H7 (cell line): ENCODE results near the gene SEBOX. TPM values are rescaled to one million over a fixed set of nuclear protein-coding genes. Genes with fewer than 3 reads are reported as not detected.
"Not testable (repeated sequence)": the region's sequence is repeated elsewhere in the genome, so short reads cannot be mapped to it uniquely, and the experiment has no call there.

Source experiments
- DNase-seq: peaks from one replicate; pipeline ENCODE4 v3.0.0; 2012
- H3K27me3 ChIP-seq: 2 replicates; pipeline ENCODE4 v1.6.0; 2011; ENCODE audit warnings: mild to moderate bottlenecking, low read length; ENCODE audit not compliant: control insufficient read depth, insufficient read depth
- H3K36me3 ChIP-seq: replicated peaks from 2 replicates; pipeline ENCODE4 v1.5.1; 2011; ENCODE audit warnings: low read length; ENCODE audit not compliant: control insufficient read depth, insufficient read depth
- H3K4me3 ChIP-seq: 2 replicates; pipeline ENCODE4 v1.5.1; 2011; ENCODE audit warnings: low read depth, mild to moderate bottlenecking, control low read depth, low read length, moderate library complexity; ENCODE audit not compliant: insufficient read depth
- total RNA-seq: library from RNA; depleted of rRNA; stranded (reverse); fragments of >200 nt; shearing (Covaris generic); gene quantifications from 2 replicates; pipeline ENCODE4 v1.2.3, GENCODE V29; 2014

SEBOX gene
- total RNA-seq, 1 experiment from 2014 or later = not detected

- H3K27me3 ChIP-seq = no peaks in the 10 kb centered on the region
- H3K4me3 ChIP-seq = no peak overlapping the region
- DNase-seq = no peak
- peaks cover 34% of the 10 kb centered on the region for H3K36me3 ChIP-seq
Measured at GRCh38 chr17:28345419-28346198, 19.4 kb downstream of the SEBOX start.

- DNase-seq = no peak
- H3K36me3 ChIP-seq = peaks cover 29% of the 10 kb centered on the region
- no peak overlapping the region for H3K4me3 ChIP-seq
- H3K27me3 ChIP-seq = no peaks in the 10 kb centered on the region
Measured at GRCh38 chr17:28344435-28344901, 20.5 kb downstream of the SEBOX start.

DNA sequence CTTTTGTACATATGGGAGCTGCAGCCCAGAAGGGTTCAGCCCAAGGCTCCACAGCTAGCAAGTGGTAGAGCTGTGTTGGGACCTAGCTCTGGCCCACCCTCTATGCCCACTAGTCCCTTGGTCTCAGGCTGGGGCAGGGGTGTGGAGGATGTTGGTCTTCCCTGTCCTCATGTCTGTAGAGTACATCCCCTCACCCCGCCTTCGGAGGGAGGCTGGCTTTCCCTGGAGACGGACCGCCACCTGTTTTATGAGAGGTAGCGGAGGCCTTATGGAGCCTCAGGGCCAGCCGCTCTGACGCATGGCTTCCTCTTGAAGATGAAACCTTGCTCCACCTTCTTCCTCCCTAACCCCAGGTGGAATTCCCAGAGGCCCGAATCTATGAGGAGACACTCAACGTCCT, 21.0 kb downstream of the SEBOX start:
- Histone ChIP-seq H3K4me3 (no peak overlapping the region), H3K36me3 (peaks cover 27% of the 10 kb centered on the region), H3K27me3 (no peaks in the 10 kb centered on the region)
- no peak for DNase-seq

DNA sequence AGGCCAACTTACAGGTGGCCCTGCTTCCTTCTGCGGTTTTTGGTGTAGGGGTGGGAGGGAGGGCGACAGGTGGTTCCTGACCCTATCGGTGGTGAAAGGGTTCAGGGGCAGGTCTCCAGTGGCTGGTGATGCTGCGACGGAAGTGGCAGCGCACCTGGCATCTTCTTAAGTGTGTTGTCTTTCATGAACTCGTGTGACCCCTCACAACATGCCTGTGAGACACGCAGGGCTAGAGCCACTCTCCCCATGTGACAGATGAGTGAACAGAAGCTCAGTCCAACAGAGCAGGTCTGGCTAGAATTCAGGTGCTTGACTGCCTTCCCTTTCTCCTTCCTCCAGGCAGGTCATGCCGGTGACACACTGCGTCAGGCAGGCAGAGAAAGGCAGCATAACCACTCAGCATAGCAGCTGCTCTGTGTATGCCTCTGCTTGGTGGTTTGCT, 21.5 kb downstream of the SEBOX start:
- no peak for DNase-seq
- no peak overlapping the region for H3K4me3 ChIP-seq
- peaks cover 25% of the 10 kb centered on the region for H3K36me3 ChIP-seq
- no peaks in the 10 kb centered on the region for H3K27me3 ChIP-seq

DNA sequence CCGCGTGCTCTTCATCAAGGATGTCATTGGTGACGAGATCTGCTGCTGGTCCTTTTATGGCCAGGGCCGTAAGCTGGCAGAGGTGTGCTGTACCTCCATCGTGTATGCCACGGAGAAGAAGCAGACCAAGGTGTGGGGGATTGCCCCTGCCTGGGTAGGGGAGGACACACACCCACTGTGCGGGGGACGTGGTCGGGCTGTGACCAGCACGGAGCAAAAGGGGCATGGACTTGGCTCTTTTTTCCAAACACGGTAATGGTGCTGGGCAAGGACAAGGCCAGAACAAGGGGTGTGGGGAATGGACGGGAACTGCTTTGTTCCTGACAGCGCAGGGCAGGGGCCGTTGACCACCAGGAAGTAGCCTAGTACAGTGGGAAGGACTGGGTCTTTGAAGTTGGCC, 22.7 kb downstream of the SEBOX start:
- H3K27me3 ChIP-seq = no peaks in the 10 kb centered on the region
- no peak overlapping the region for H3K4me3 ChIP-seq
- no peak for DNase-seq
- H3K36me3 ChIP-seq = peaks cover 21% of the 10 kb centered on the region

GRCh38 chr17:28341516-28341915, 23.5 kb downstream of the SEBOX start:
- H3K36me3 ChIP-seq = peaks cover 21% of the 10 kb centered on the region
- no peaks in the 10 kb centered on the region for H3K27me3 ChIP-seq
- H3K4me3 ChIP-seq = no peak overlapping the region
- DNase-seq = no peak

DNA sequence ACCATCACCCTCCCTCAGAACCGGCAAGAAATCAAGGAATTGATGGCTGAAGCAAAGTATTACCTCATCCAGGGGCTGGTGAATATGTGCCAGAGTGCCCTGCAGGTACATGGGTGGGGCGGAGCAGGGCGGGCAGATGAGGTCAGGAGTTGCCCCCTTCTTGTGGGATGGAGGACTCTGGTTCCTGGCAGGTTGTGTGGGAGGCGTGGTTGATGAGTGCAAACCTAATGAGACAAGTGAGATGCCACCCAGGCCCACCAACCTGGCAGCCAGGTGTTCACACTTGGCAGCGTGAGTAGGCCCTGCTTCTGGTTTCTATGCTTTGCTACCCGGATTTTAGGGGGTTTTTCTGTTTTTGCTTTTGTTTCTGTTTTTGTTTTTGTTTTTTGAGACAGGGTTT, 24.6 kb downstream of the SEBOX start:
- DNase-seq = no peak
- H3K27me3 ChIP-seq = no peaks in the 10 kb centered on the region
- H3K4me3 ChIP-seq = no peak overlapping the region
- peaks cover 17% of the 10 kb centered on the region for H3K36me3 ChIP-seq

GRCh38 chr17:28339431-28339830, 25.6 kb downstream of the SEBOX start:
- Histone ChIP-seq H3K4me3 (no peak overlapping the region), H3K27me3 (no peaks in the 10 kb centered on the region), H3K36me3 (peaks cover 14% of the 10 kb centered on the region)
- no peak for DNase-seq

DNA sequence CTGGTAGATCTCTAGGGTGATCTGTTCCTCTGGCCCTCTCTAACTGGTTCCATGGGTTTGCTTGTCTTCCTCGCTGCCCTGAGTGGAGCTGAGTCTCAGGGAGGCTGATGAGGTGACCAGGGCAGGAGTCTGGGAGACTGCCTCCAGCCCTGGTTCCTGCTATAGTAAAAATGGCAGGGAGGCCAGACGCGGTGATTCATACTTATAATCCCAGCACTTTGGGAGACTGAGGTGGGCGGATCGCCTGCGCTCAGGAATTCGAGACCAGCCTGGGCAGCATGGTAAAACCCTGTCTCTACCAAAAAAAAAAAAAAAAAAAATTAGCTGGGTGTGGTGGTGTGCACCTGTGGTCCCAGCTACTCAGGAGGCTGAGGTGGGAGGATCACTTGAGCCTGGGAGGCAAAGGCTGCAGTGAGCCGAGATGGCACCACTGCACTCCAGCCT, 26.2 kb downstream of the SEBOX start:
- DNase-seq, H3K4me3 ChIP-seq, H3K27me3 ChIP-seq: not testable (repeated sequence)
- peaks cover 14% of the 10 kb centered on the region for H3K36me3 ChIP-seq

DNA sequence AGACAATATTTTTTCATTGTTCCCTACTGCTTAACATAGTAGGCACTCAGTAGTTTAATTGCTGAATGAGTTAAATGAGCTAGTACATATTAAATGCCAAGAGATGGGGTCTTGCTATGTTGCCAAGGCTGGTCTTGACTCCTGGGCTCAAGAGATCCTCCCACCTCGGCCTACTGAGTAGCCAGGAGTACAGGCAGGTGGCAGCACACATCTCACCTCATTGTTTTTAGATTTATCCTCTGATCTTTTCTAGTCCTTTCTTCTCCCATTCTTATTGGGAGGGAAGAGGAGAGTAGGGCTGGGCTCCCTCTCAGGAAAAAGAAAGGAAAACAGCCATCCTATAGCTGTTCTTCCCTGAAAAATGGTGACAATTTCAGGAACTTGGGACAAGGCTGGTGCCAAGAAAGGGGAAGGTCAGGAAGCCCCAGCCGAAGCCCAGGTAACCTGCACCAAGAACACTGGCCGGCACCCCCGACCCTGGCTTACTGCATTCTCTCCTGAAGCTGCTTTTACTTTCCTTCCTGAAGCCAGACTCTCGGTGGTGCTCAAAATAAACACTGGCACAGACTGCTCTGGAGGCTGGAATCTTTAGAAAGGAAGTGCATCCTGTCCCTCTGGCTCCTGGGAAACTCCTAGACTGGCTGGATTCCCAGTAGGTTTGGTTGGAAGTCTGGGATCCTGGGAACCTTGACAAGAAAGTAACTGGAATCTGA, 26.8 kb downstream of the SEBOX start:
- DNase-seq = no peak
- Histone ChIP-seq H3K36me3 (peaks cover 13% of the 10 kb centered on the region), H3K4me3 (no peak overlapping the region), H3K27me3 (no peaks in the 10 kb centered on the region)

DNA sequence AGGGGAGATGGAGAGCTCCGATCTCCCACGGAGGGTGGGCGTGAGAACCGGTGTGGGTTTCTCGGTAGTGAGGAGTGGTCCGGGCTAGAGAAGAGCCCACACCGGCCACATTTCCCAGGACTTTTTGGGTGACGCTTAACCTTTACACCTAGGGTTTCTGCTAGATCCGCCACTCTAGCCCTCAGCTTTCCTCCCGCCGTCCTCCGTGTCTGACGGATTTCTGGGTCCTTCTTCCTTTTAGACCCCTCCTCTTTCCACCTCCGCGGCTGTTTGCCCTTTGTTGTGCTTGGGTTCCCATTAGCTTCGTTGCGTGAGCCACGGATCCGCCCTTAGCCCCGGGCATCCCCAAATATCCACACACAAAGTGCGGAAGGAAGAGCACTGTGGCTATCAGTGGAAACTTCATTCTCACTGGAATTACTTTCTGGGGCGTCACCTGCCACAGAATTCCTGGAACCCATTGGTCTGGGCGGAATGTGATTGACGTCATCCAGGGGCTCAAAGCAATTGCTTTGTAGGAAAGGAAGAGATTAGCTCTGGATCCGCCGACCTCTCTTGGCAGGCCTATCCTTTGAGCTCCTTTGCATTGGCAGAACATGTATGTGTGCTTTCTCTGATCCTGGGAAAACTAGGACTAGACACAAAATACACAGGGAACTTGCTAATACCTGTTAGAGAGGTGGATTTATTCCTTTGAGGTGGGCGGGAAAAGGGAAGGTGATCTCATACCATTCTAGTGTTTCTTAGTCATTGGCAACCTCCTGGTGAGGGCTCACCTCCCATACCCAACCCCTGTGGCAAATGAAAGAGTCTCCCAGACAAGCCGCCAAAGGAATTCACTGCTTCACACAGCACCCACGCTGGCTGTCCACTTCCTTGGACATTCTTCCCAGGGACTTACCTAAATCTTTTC, 28.8 kb downstream of the SEBOX start:
- peak overlapping the region; percentile 91 for H3K4me3 ChIP-seq
- no peaks in the 10 kb centered on the region for H3K27me3 ChIP-seq
- DNase-seq = peak; percentile 86
- H3K36me3 ChIP-seq = peaks cover 6% of the 10 kb centered on the region

DNA sequence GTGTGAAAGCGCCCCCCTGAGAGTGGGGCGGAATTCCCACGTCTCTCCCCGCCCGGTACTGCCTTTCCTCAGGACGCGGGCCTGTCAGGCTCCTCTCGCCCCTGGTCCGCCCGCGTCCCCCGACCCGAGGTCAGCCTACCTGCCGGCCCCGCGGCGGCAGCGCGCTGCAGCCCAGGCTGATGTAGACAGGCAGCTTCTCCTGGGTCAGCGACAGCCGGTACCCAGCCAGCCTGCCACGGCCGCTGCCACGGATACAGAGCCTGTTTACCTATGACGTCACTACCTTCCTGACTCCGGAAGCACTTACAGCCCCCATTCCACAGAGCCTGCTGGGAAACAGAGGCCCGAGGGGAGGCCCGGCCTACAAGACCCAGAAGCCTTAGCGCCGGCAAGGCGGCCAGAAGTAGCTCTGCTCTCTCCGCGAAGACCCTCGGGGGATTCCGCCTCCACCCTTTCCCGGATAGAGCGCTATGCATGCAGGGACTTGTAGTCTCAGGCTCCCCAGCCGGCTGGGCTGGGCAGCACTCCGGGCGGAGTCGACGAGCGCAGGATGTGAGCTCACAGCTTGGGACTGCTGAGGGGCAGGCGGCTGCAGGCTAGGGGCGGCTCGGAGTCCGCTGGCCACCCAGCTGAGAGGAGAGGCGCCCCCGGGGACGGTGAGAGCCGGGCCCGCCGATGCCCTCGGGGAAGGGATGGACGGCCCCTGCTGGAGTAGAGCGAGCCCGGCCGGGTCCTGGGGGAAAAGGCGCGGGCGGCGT, 29.6 kb downstream of the SEBOX start, which contains the start of the genes IFT20 and TNFAIP1:
Gene IFT20, minus strand, starts transcription at position 272 of the 758 bp plus-strand sequence. CDS start 3,487 bp downstream, outside the sequence.
Gene TNFAIP1, plus strand, starts transcription at position 561 of the 758 bp plus-strand sequence. CDS start 3,761 bp downstream, outside the sequence.
- DNase-seq = peak; percentile 97
- Histone ChIP-seq H3K4me3 (peak within 1 kb of the TSS; percentile 91), H3K27me3 (no peaks in the 10 kb centered on the region), H3K36me3 (peaks cover 3% of the 10 kb centered on the region)

DNA sequence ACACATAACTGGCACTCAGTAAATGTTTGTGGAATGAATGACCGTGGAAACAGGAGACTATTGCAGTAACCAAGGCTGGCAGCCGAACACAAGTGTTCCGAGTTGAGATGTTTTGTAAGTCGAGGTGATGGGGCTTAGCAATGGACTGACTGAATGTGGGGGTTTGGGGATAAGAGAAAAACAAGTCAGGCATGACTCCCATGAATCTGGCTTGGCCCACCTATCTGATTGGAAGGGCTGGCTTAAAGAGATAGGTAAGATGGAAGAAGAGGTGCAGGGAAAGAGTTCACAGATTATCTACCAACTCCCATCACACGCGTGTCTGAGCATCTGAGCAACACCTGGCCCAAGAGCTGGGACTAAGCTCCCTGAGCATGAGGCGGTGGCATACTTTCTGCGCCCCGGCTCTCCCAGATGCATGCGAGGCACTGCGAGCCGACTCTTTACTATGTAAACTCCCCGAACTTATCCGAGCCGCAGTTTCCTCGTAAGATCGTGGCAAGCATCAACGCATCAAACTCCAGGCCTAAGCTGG, 30.3 kb downstream of the SEBOX start:
- H3K4me3 ChIP-seq = peak overlapping the region; percentile 71
- DNase-seq = no peak
- H3K27me3 ChIP-seq = no peaks in the 10 kb centered on the region
- H3K36me3 ChIP-seq = peaks cover 2% of the 10 kb centered on the region
